MG63 (cell line): ENCODE measurements around the gene FAM234A. TPM values are rescaled to one million over a fixed set of nuclear protein-coding genes. Genes with fewer than 3 reads are reported as not detected.

Experiments
- DNase-seq: peaks from one replicate; pipeline ENCODE4 v3.0.0-alpha.2; 2020
- H3K27me3 ChIP-seq: fragments of 250-450 bp; sonication (Bioruptor Pico); 2 replicates; pipeline ENCODE4 v1.5.1; 2020; ENCODE audit warnings: mild to moderate bottlenecking, moderate library complexity
- H3K36me3 ChIP-seq: fragments of 250-450 bp; sonication (Bioruptor Pico); 2 replicates; pipeline ENCODE4 v1.5.1; 2020; ENCODE audit warnings: mild to moderate bottlenecking, moderate library complexity
- H3K4me3 ChIP-seq: fragments of 250-450 bp; sonication (Bioruptor Pico); 2 replicates; pipeline ENCODE4 v1.5.1; 2020; ENCODE audit warnings: mild to moderate bottlenecking, moderate library complexity
- H3K9me3 ChIP-seq: fragments of 250-450 bp; sonication (Bioruptor Pico); 2 replicates; pipeline ENCODE4 v1.5.1; 2020; ENCODE audit warnings: mild to moderate bottlenecking, moderate library complexity
- total RNA-seq: library from RNA; depleted of rRNA; stranded (reverse); fragments of >200 nt; shearing (Covaris generic); gene quantifications from 2 replicates; pipeline ENCODE4 v1.2.3, GENCODE V29; 2014; ENCODE audit warnings: low replicate concordance

FAM234A gene
- total RNA-seq, 1 experiment from 2014 or later, result 106 TPM

DNA sequence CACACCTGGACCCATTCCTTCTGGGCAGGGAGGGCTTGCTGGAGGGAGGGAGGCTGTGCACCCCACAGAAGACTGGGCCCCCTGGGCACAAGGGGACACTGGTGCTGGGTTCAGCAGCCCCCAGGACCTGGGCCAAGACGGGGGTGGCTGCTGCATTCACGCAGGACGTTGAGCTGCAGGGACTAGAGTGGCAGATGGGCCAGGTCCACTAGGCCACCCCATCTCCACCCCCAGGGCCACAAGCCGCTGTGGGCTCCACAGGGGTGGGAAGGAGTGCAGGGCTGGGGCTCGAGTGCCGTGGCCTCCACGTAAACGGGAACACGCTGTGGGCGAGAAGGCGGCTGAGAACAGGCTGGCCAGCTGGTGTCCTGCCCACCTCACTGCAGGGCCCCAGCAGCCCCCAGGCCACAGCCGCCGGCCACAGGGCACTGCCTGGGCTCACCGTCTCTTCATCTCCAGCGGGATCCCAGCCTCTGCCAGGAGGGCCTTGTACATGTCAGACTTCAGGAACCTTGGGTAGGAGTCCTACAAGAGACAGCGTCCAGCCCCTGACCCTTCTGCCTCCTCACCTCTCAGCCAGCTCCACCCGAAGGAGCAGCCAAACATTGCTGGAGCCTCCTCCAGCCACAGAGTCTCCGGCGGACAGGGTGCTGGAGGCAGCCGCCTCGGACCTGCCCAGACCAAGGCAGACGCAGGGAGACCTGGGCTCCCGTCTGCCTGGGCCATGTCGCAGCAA lies 34.6 kb downstream of the FAM234A start:
- Histone ChIP-seq H3K36me3 (no peaks in the 10 kb centered on the region), H3K4me3 (no peak overlapping the region), H3K9me3 (no peaks in the 10 kb centered on the region), H3K27me3 (no peaks in the 10 kb centered on the region)
- DNase-seq, result no peak

DNA sequence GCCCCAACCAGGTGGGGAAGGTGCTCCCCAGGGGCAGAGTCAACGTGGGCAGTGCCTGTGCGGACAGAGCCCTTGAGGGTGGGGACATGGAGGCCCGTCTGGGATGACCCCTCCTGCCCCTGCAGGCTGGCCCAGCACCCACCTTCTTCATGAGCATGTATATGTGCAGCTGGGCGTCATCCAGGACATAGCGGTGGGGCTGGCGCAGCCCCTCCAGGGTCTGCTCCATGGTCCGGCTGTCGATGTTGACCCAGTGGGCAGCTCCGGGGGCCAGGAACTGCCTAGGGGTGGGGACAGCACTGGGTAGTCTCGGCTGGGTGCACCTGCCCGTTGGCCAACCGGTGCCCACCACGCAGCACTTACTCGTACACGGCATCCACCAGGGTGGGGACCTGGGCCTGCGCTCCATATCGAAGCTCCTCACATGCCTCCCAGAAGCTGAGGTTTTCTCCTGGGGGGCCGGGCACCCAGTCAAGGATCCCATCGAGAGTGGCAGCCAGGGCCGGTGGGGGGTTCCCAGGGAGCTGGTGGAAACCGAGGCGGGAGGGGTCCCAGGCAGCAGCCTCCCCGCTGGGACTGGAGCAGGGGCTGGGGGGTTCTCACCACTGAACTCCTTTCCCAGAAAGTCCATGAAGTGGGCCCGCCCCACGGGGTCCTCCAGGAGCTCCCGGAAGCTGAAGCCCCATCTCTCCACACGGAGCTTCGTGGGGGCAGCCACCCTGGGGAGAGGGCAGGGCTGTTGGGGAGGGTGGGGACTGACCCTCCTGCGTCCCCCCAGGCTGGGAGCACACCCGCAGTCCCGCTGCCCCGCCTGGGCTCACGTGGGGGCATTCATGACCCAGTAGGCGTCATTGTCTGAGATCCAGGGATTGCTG lies 36.0 kb downstream of the FAM234A start:
- H3K36me3 ChIP-seq, result no peaks in the 10 kb centered on the region
- DNase-seq, result no peak
- no peaks in the 10 kb centered on the region for H3K9me3 ChIP-seq
- H3K4me3 ChIP-seq, result no peak overlapping the region
- H3K27me3 ChIP-seq, result no peaks in the 10 kb centered on the region

DNA sequence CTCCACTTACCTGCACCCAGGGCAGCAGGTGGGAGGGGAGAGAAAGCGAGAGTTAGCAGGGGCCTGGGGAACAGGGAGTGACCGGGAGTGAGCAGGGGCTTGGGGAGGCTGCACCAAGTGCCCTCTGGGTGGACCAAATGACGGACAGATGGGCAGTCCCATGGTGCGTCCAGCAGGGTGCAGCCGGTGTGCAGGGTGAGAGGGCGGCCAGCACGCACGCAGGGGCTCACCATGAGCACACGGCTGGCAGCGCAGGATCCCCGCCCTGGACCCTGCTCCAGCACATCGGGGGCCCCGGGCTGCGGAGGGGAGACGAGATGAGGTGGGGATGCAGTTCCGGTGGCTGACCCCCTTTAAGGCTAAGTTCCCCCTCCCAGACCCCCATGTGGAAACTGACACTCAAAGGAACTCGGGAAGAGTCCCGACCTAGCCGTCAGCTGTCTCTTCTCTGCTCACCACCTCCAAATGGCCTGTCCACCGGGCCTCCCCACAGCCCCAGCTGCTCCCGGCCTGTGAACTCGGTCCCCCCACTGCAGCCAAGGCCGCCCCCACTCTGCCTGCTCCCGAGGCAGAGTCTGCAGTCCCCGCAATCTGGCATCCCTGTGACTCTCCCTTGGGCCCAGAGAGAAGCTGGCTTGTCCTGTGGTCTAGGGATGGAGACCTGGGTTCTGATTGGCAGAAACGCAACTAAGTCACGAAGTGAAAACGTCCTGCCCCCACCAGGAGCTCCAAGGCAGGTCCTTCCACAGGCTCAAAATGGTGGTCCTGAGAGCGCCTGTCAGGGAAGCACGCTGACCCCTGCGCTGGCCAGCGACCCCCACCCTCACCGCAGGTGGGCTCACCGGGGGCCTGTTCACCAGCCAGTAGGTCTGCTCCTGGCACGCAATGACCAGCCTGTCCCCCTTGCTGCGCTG lies 38.3 kb downstream of the FAM234A start:
- H3K27me3 ChIP-seq, result no peaks in the 10 kb centered on the region
- no peaks in the 10 kb centered on the region for H3K36me3 ChIP-seq
- H3K9me3 ChIP-seq, result no peaks in the 10 kb centered on the region
- H3K4me3 ChIP-seq, result no peak overlapping the region
- DNase-seq, result no peak

DNA sequence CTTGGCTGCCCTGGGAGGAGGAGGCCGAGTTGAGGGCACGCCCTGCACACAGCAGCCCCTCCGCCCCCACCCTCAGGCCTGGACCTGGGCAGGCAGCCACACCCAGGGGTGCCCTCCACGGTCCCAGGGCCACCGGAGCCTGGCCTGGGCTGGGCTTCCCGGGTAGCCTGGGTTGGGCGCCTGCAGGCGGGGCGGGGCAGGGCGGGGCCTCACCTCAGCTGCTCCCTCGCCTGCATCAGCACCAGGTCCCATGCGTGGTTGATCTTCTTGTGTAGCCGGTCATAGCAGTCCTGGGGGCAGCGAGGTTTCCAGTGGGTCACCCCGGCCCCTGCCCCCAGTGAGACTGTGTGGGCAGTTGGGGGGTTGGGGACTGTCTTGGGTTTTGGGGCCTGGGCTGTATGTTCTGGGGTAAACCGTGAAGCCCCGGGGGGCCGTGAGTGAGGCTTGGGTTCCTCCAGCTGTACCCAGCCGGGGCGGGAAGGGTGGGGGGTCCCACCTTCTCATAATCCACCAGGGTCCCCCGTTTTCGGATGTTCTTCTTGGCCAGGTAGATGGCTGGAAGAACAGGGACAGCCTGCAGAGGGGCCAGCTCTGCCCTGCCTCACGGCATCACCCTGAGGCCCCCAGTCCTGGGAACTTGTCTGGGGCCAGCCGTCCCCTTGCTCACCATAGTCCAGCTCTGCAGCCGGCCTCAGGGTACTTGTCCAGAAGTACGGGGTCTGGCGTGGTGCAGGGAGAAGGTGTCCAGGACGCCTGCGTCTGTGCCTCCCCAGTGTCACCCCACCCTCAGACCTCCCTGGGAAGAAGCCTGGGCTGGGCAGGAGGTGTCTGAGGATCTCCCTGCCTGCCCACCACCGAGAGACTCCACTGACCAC lies 39.2 kb downstream of the FAM234A start:
- Histone ChIP-seq H3K4me3 (no peak overlapping the region), H3K36me3 (no peaks in the 10 kb centered on the region), H3K27me3 (no peaks in the 10 kb centered on the region), H3K9me3 (no peaks in the 10 kb centered on the region)
- no peak for DNase-seq

DNA sequence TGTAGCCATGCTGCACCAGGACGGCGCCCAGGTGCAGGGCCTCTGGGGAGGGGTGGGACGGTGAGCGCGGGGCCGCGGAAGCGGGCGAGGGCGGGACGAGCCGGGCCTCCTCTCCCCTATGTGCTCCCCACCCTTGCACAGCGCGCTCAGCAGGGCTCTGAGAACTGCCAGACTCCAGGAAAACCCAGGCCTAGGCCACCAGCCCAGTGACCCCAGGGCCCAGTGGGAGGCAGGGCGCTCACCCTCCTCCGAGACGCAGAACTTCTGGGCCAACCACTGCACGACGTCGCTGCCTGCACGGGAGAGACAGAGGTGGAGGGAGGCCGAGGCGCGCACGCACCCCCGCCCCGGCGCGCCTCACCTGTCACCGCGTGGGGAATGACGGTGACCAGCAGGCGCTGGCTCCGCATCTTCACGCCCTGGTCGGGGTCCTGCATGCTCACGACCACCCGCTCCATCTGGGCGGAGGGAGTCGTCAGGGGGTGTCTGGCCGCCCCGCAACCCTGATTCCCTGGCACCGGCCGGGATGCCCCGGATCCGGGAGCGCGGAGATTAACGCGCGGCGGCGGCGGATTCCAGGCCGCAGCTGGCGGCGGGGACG lies 40.5 kb downstream of the FAM234A start:
- Histone ChIP-seq H3K36me3 (no peaks in the 10 kb centered on the region), H3K9me3 (no peaks in the 10 kb centered on the region), H3K4me3 (no peak overlapping the region), H3K27me3 (no peaks in the 10 kb centered on the region)
- no peak for DNase-seq

DNA sequence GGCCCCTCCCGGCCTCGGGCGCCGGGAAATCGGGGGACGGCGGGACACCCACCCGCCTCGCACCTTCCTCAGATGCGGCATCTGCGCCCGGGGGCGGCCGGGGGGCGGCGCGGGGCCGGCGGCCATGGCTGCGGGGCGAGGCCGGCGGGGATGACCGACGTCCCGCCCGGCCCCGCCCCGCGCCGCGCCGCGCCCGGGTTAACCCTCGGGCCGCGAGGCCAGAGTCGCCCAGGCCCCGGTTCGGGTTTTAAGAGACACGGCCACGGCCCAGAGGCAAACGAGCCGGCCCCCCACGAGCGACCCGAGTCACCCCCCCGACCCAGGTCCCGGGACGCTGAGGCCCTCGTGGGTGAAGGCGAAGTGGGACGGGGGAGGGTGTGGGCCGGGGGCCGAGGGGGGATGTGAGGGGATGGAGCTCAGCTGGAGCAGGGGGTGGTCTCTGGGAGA lies 41.2 kb downstream of the FAM234A start, which contains the start of gene RGS11:
Gene RGS11 (minus strand): TSS at position 159 of the 447 bp plus-strand sequence. CDS start 33 bp downstream, at position 126.
- Histone ChIP-seq H3K27me3 (peaks cover 2% of the 10 kb centered on the region), H3K36me3 (no peaks in the 10 kb centered on the region), H3K4me3 (no peak within 1 kb of the TSS), H3K9me3 (no peaks in the 10 kb centered on the region)
- DNase-seq, result no peak

DNA sequence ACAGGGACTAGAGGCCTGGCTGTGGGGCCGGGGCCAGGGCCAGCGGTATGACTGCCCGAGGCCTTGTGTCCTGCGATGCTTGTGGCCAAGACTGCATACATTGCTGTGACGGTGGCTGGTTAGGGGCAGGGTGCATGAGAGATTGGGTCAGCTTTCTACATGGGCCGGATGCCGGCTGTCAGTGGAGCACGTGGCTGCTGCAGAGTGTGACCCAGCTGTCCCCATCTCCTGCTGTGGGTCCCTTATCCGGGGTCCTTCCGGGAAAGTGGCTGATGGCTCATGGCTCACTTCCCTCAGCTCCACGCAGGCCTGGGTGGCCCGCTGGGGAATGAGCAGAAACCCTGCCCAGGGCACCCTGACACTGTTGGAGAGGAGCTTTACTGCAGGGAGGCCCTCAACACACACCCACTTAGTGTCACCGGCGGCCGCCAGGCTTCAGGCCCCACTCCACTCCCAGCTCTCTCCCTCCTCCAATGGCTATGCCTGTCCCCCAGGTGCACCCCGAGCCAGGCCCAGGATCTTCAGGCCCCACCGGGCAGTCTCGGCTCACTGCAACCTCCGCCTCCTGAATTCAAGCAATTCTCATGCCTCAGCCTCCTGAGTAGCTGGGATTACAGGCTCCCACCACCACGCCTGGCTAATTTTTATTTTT lies 41.9 kb downstream of the FAM234A start:
- no peak for DNase-seq
- Histone ChIP-seq H3K36me3 (no peaks in the 10 kb centered on the region), H3K27me3 (peaks cover 9% of the 10 kb centered on the region)

DNA sequence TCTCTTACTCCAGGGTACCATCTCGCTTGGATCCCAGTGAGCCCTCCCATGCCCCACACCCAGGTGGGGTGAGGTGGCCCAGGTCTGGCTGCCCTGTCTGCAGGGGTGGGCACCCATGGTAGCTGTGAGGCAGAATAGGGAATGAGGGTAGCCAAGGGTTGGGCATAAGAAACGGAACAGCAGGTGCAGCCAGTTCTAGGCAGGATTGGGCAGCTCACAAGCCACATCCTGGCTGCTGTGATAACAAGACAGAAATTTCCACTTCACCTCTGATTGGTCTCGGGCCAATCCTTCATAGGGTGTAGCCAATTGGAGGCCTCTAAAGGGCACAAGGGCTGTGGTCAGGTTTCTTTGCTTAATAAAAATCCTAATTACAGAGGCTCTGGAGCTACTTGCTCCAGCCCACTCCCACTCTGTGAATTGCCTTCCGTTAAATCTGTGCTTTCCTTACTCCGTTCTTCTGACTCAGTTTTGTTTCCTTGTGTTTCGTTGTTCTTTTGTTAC lies 44.3 kb downstream of the FAM234A start:
- H3K9me3 ChIP-seq, result no peaks in the 10 kb centered on the region
- no peak overlapping the region for H3K4me3 ChIP-seq
- H3K27me3 ChIP-seq, result peaks cover 9% of the 10 kb centered on the region
- no peaks in the 10 kb centered on the region for H3K36me3 ChIP-seq
- DNase-seq, result no peak

More for the DNA sequence above, 41.9 kb downstream of the FAM234A start:
- H3K9me3 ChIP-seq, result no peaks in the 10 kb centered on the region
- H3K4me3 ChIP-seq, result no peak overlapping the region

DNA sequence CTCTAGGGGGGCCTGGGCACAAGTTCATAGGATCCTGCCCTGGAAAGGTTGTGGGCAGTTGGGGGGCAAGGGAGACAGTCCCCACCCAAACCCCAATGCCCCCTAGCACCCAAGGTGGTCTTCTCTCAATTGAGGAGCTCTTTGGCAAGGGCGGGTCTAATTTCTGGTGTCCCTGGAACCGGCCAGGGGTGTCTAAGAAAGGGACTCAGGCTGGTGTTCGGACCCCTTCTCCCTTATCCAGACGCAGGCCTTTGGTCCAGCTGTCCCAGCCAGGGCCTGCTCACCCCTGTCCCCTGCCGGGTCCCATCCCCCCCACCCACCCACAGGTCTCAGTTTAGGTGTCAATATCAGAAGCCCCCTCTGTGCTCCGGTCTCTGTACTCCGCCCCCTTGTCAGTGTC lies 44.9 kb downstream of the FAM234A start:
- Histone ChIP-seq H3K4me3 (no peak overlapping the region), H3K27me3 (peaks cover 9% of the 10 kb centered on the region)
- no peak for DNase-seq

DNA sequence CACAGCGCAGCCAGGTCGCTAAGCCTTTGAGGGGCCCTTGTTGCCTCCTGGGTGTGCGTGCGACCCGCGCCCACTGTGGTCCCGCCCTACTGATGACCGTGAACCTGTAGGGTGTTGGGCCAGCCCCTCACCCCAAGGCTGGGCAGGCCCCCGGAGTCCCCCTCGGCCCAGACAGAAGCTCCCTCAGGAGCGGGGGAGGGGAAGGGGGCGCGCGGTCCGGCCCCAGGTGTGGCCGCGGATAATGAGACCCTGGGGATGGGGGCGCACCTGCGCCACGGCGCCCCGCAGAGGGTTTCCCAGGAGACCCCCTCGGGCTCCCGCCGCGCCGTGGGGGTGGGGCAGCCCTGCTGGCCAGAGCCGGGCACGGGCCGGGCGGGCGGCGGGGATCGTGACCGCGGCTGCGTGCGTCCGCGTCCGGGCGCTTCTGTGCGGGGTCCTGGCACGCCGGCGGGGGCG lies 45.4 kb downstream of the FAM234A start:
- H3K27me3 ChIP-seq, result peaks cover 9% of the 10 kb centered on the region
- no peak overlapping the region for H3K4me3 ChIP-seq
- DNase-seq, result no peak
- H3K9me3 ChIP-seq, result no peaks in the 10 kb centered on the region
- peaks cover 2% of the 10 kb centered on the region; the same call in 1 of the 2 replicates for H3K36me3 ChIP-seq

More for the DNA sequence above, 44.9 kb downstream of the FAM234A start:
- Histone ChIP-seq H3K9me3 (no peaks in the 10 kb centered on the region), H3K36me3 (no peaks in the 10 kb centered on the region; the same call in 1 of the 2 replicates)

DNA sequence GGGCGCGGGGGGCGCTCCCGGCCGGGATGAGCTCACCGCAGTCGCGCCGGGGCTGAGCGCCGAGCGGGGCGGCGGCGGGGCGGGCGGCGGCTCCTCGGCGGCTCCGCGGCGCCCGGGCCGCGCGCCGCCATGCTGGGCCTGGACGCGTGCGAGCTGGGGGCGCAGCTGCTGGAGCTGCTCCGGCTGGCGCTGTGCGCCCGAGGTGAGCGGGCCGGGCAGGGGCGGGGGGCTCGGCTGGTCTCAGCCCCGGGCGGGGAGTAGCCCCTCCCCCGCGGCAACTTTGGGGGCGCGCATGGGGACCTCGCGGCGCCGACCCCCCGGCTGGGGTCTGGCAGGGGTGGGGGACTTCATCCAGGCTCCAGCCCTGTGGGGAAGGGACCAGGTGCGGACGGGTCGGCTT lies 45.9 kb downstream of the FAM234A start, which contains the start of gene ARHGDIG:
Gene ARHGDIG (plus strand): TSS at position 40 of the 400 bp plus-strand sequence. CDS start 90 bp downstream, at position 130.
- H3K9me3 ChIP-seq, result no peaks in the 10 kb centered on the region
- peak within 1 kb of the TSS; percentile 41 for H3K4me3 ChIP-seq
- peak; percentile 34 for DNase-seq
- peaks cover 2% of the 10 kb centered on the region; the same call in 1 of the 2 replicates for H3K36me3 ChIP-seq
- peaks cover 9% of the 10 kb centered on the region for H3K27me3 ChIP-seq

DNA sequence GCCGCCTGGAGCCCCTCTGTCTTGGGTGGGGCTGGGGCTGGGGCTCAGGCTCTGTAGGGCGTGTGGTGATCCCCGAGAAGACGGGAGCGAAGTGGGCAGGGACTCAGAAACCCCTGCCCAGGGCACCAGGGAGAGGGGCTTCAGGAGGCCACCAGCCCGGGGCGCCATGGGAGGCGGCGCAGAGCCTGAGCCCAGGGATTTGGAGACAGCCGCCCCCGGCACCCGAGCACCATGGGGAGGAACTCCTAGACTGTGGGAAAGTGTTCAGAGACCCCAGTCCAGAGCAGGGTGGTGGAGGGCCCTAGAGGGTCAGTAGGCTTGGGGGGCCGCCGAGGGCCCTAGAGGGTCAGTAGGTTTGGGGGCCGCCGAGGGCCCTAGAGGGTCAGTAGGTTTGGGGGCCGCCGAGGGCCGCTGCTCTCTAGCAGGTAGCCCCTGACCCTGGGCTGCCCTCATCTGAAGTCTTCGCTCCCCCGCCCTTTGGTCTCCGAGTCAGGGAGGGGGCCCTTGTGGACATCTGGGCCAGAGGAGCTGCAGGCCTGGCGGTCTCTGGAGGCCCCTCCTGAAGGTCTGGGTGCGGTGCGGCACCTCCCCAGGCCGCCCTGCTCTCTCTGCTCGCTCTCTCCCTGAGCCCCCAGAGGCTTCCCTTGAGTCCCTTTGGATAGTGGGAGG lies 46.5 kb downstream of the FAM234A start:
- Histone ChIP-seq H3K4me3 (peak overlapping the region; percentile 41), H3K9me3 (no peaks in the 10 kb centered on the region), H3K36me3 (peaks cover 2% of the 10 kb centered on the region; the same call in 1 of the 2 replicates)

DNA sequence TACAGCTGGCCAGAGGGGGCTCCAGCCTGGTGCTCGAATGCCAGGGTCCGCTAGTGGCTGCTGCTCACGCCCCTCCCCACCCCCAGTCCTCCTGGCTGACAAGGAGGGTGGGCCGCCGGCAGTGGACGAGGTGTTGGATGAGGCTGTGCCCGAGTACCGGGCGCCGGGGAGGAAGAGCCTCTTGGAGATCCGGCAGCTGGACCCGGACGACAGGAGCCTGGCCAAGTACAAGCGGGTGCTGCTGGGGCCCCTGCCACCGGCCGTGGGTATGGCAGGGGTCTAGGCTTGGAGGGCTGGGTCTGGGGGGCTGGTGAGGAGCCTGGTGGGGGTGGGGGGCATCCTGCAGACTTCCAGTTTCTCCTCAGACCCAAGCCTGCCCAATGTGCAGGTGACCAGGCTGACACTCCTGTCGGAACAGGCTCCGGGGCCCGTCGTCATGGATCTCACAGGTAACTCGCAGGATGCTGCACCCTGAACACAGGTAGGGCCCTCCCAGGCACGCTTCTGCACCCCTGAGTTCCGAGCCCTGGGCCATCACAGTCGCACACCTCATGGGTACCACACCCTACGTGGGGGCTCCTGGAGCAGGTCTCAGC lies 47.1 kb downstream of the FAM234A start:
- Histone ChIP-seq H3K36me3 (peaks cover 2% of the 10 kb centered on the region; the same call in 1 of the 2 replicates), H3K9me3 (no peaks in the 10 kb centered on the region), H3K4me3 (no peak overlapping the region), H3K27me3 (peaks cover 9% of the 10 kb centered on the region)
- DNase-seq, result no peak

More for the DNA sequence above, 46.5 kb downstream of the FAM234A start:
- peaks cover 9% of the 10 kb centered on the region for H3K27me3 ChIP-seq
- DNase-seq, result no peak
